Left lobe of liver (tissue), 2 donors: ENCODE data around the gene PCDHGA3. TPM values are rescaled to one million over a fixed set of nuclear protein-coding genes. Genes with fewer than 3 reads are reported as not detected.
"Not testable (repeated sequence)": the region's sequence is repeated elsewhere in the genome, so short reads cannot be mapped to it uniquely, and the experiment has no call there.

Experiments
- ATAC-seq: fragments of 200-7000 bp; cut with Tn5 transposase; one replicate; pipeline ENCODE4 v1.9.1; 2020; ENCODE audit warnings: mild to moderate bottlenecking, moderate library complexity
- DNase-seq: peaks from one replicate; pipeline ENCODE4 v3.0.0-alpha.2; 2020; ENCODE audit warnings: low spot score
- total RNA-seq: library from RNA; stranded (reverse); gene quantifications from one replicate; pipeline ENCODE4 v1.2.1, GENCODE V29; 2021
- donor health status: DM: no; HTN: no; CAD: no; lungs with moderate emphysema.
- donor health status: DM: no; HTN: yes; CAD: no.

The PCDHGA3 gene
- total RNA-seq, result 0.60 TPM

GRCh38 chr5:141343242-141343952 lies at the start of gene PCDHGA3:
Gene PCDHGA3 (plus strand): TSS chr5:141343829. CDS start chr5:141344034, 205 bp downstream.
- no peak for DNase-seq
- ATAC-seq, result peak; percentile 47

- DNase-seq (no peak), ATAC-seq (no peak)
Measured at GRCh38 chr5:141298376-141298775, 45.3 kb upstream of the PCDHGA3 start.

- DNase-seq (no peak), ATAC-seq (no peak)
Measured at GRCh38 chr5:141303756-141304155, 39.9 kb upstream of the PCDHGA3 start, which contains the start of gene SLC25A2. Gene SLC25A2 (minus strand): TSS chr5:141304049. CDS start chr5:141303865, 184 bp downstream.

GRCh38 chr5:141306630-141307029 lies 37.0 kb upstream of the PCDHGA3 start:
- ATAC-seq, result no peak
- DNase-seq, result no peak

GRCh38 chr5:141313711-141314110 lies 29.9 kb upstream of the PCDHGA3 start:
- DNase-seq, result no peak
- ATAC-seq, result no peak

GRCh38 chr5:141316963-141317362 lies 26.7 kb upstream of the PCDHGA3 start:
- DNase-seq, ATAC-seq: not testable (repeated sequence)

GRCh38 chr5:141319202-141319601 lies 24.4 kb upstream of the PCDHGA3 start:
- DNase-seq (no peak), ATAC-seq (no peak)

GRCh38 chr5:141319699-141320098 lies 23.9 kb upstream of the PCDHGA3 start:
- DNase-seq (no peak), ATAC-seq (no peak)

- DNase-seq, result peak; percentile 91
Measured at GRCh38 chr5:141320225-141321169, 23.1 kb upstream of the PCDHGA3 start, which contains the start of gene TAF7. Gene TAF7 (minus strand): TSS chr5:141320784. CDS start chr5:141320044, 740 bp downstream.

GRCh38 chr5:141322261-141322660 lies 21.4 kb upstream of the PCDHGA3 start:
- ATAC-seq, result no peak
- no peak for DNase-seq

More at GRCh38 chr5:141320225-141321169, 23.1 kb upstream of the PCDHGA3 start, which contains the start of gene TAF7:
- peak; percentile 98 for ATAC-seq

- no peak for DNase-seq
- no peak for ATAC-seq
Measured at GRCh38 chr5:141326088-141326854, 17.4 kb upstream of the PCDHGA3 start.

GRCh38 chr5:141328231-141328630 lies 15.4 kb upstream of the PCDHGA3 start:
- DNase-seq (no peak), ATAC-seq (no peak)

- ATAC-seq, result no peak
- DNase-seq, result no peak
Measured at GRCh38 chr5:141330299-141331080, 13.1 kb upstream of the PCDHGA3 start, which contains the start of gene PCDHGA1. Gene PCDHGA1 (plus strand): TSS chr5:141330514.

GRCh38 chr5:141332571-141332970 lies 11.1 kb upstream of the PCDHGA3 start:
- not testable (repeated sequence) for ATAC-seq, DNase-seq

- DNase-seq, result no peak
- ATAC-seq, result peak; percentile 58
Measured at GRCh38 chr5:141338538-141339306, 4.9 kb upstream of the PCDHGA3 start, which contains the start of gene PCDHGA2. Gene PCDHGA2 (plus strand): TSS chr5:141338760.

- DNase-seq, ATAC-seq: not testable (repeated sequence)
Measured at GRCh38 chr5:141340781-141341354, 2.8 kb upstream of the PCDHGA3 start.

- ATAC-seq (no peak), DNase-seq (no peak)
Measured at GRCh38 chr5:141342773-141343172, 856 bp upstream of the PCDHGA3 start.

- no peak for ATAC-seq
- DNase-seq, result no peak
Measured at GRCh38 chr5:141343953-141344463, 379 bp downstream of the PCDHGA3 start.
